Kidney (tissue), 14 donors: Measurements from ENCODE around the gene LPIN3. TPM values are rescaled to one million over a fixed set of nuclear protein-coding genes. Genes with fewer than 3 reads are reported as not detected.

Experiments
- DNase-seq, 5 donors: peaks; one replicate each; pipeline ENCODE4 v3.0.0-alpha.2; 2013 to 2020
- FAIRE-seq: peaks from 2 replicates; lab custom pipeline; 2012; peaks lifted over from hg19 to GRCh38; lab: Jason Lieb, UNC
- H3K27ac ChIP-seq, 2 donors: one replicate each; pipeline ENCODE4 v1.7.0; 2013; ENCODE audit warnings: low read depth in 2 of 2, low read length in 2 of 2, inconsistent platforms in 1 of 2
- H3K27me3 ChIP-seq: one replicate; pipeline ENCODE4 v1.7.1; 2013; ENCODE audit warnings: low read length, inconsistent platforms; ENCODE audit not compliant: control insufficient read depth, insufficient read depth
- H3K36me3 ChIP-seq, 3 donors: one replicate each; pipeline versions ENCODE4 v1.7.0 to v1.7.1; 2013; ENCODE audit warnings: low read length in 3 of 3, control low read depth in 1 of 3, inconsistent platforms in 1 of 3; ENCODE audit not compliant: insufficient read depth in 3 of 3, control insufficient read depth in 2 of 3
- H3K4me1 ChIP-seq, 3 donors: one replicate each; pipeline versions ENCODE4 v1.7.0 to v1.7.1; 2013; ENCODE audit warnings: low read length in 3 of 3, inconsistent platforms in 1 of 3, low read depth in 1 of 3; ENCODE audit not compliant: control insufficient read depth in 2 of 3, insufficient read depth in 2 of 3
- H3K4me3 ChIP-seq, 3 donors: one replicate each; pipeline versions ENCODE4 v1.7.0 to v1.8.1; 2013; ENCODE audit warnings: low read length in 3 of 3, control low read depth in 1 of 3, inconsistent platforms in 1 of 3
- H3K9ac ChIP-seq, 3 donors: one replicate each; pipeline versions ENCODE4 v1.7.0 to v1.7.1; 2013; ENCODE audit warnings: low read length in 3 of 3, control low read depth in 1 of 3, inconsistent platforms in 1 of 3
- H3K9me3 ChIP-seq, 3 donors: one replicate each; pipeline versions ENCODE4 v1.7.0 to v1.7.1; 2013; ENCODE audit warnings: low read length in 3 of 3, control low read depth in 1 of 3, inconsistent platforms in 1 of 3; ENCODE audit not compliant: control insufficient read depth in 2 of 3, insufficient read depth in 1 of 3
- CTCF ChIP-seq: IDR thresholded peaks from 3 replicates; pipeline ENCODE4 v1.5.1; 2012; ENCODE audit warnings: mild to moderate bottlenecking, moderate library complexity, borderline replicate concordance; ENCODE audit not compliant: insufficient read depth; ENCODE audit errors: extremely low read depth
- intact Hi-C: fragments of 100-400 bp; cut with DNase I; formaldehyde crosslinking; loops from one replicate; pipeline ENCODE4 v1.11.1; 2022
- polyA plus RNA-seq: library from polyadenylated mRNA; stranded (reverse); fragments of 350-450 nt; fragmentation: Illumina TruSeq; extraction: RNeasy Lipid Tissue Mini Kit (QIAGEN cat#74804); gene quantifications from one replicate; pipeline ENCODE4 v1.2.3, GENCODE V29; 2014; ENCODE audit warnings: low read depth, low replicate concordance; ENCODE audit not compliant: insufficient read depth
- total RNA-seq: library from RNA; stranded (reverse); fragmentation: NEBNext Ultra II Directional; extraction: Animal tissue kit (Norgen Biotek cat#: 25700); gene quantifications from one replicate; pipeline ENCODE4 v1.2.1, GENCODE V29; 2021
- donor health status: control.
- donor health status: control.
- donor health status: control.
- donor health status: control.
- donor health status: control.
- donor health status: DM: yes; HTN: yes; CAD: no.
- donor health status: Normal renal cell carcinoma (clear cell type).

The LPIN3 gene
- total and polyA plus RNA-seq, 2 donors from 2014 or later, result 29.4 to 31.6 TPM

- Histone ChIP-seq H3K4me3 (peak overlapping the region in 2 of 3 donors; percentile 4 to 6), H3K9ac (peak overlapping the region in 2 of 3 donors; percentile 21 to 26), H3K9me3 (no peaks in the 10 kb centered on the region), H3K4me1 (peaks cover 5 to 21% (median 9%) of the 10 kb centered on the region in 3 donors), H3K27ac (peak overlapping the region; percentile 68 to 92), H3K36me3 (no peaks in the 10 kb centered on the region), H3K27me3 (no peaks in the 10 kb centered on the region)
- TF ChIP-seq CTCF, result no peak
- intact Hi-C loops, result no loop called here
- FAIRE-seq (no peak), DNase-seq (peak in 3 of 5 donors; percentile 50 to 95 (median 80))
These were observed 10.9 kb upstream of the LPIN3 start for GRCh38 chr20:41329435-41330342.

DNA sequence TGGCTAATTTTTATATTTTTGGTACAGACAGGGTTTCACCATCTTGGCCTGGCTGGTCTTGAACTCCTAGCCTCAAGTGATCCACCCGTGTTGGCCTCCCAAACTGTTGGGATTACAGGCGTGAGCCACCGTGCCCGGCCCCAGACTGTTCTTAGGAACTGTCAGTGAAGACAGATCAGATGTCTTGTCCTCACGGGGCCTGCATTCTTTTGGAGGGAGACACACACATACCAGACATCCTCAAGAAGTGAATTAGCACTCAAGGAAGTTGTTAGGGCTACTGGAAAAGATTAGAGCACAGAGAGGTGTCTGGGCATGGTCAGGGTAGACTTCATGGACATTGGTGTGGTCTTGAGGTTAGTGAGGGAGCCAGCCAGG, 10.3 kb upstream of the LPIN3 start:
- Histone ChIP-seq H3K27ac (peak overlapping the region in 1 of 2 donors; percentile 92), H3K27me3 (no peaks in the 10 kb centered on the region), H3K9me3 (no peaks in the 10 kb centered on the region), H3K36me3 (no peaks in the 10 kb centered on the region), H3K4me1 (peaks cover 5 to 24% (median 14%) of the 10 kb centered on the region in 3 donors), H3K9ac (no peak overlapping the region), H3K4me3 (no peak overlapping the region)
- peak in 1 of 5 donors; percentile 67 for DNase-seq
- no peak for TF ChIP-seq CTCF
- no peak for FAIRE-seq
- intact Hi-C loops, result no loop called here

- no peak overlapping the region for H3K9ac ChIP-seq
- intact Hi-C loops, result no loop called here
- DNase-seq (no peak), FAIRE-seq (no peak)
- H3K27ac ChIP-seq, result no peak overlapping the region
- no peaks in the 10 kb centered on the region for H3K27me3 ChIP-seq
- no peak overlapping the region for H3K4me3 ChIP-seq
- no peaks in the 10 kb centered on the region for H3K36me3 ChIP-seq
- H3K9me3 ChIP-seq, result no peaks in the 10 kb centered on the region
- H3K4me1 ChIP-seq, result peaks cover 5 to 24% (median 14%) of the 10 kb centered on the region in 3 donors
- no peak for TF ChIP-seq CTCF
These were observed 9.7 kb upstream of the LPIN3 start for GRCh38 chr20:41330941-41331340.
